ENCODE measurements around the gene TBP.
"Not testable (repeated sequence)": the region's sequence is repeated elsewhere in the genome, so short reads cannot be mapped to it uniquely, and the experiment has no call there.

TBP gene

DNA sequence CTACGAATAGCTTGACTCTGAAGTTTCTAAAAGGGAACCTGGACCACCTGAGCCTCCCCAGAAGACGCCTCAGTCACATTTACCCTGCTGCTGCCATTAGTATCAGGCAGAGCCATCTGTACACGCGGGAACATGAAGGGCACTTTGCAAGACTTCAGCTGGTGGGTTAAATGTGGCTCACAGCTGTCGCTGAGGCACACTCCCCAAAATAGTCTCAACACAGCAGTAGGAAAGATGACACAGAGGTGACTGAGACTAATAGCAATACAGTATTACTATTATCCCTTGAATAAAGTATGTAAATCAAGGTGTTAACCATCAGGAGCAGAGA is 30.0 kb upstream of the TBP start:
- Histone ChIP-seq H3K9ac (ENCODE audit: low read length) (no peak overlapping the region), H3K4me3 (ENCODE audit: low read length) (no peak overlapping the region), H3F3A (ENCODE audit: insufficient read depth, low read length) (no peaks in the 10 kb centered on the region), H3K9me2 (replicated peaks; ENCODE audit: insufficient read depth, low read length) (no peaks in the 10 kb centered on the region), H3K36me3 (replicated peaks; ENCODE audit: insufficient read depth, low read length) (no peaks in the 10 kb centered on the region), H3K27ac (ENCODE audit: low read length) (no peak overlapping the region), H3K4me1 (ENCODE audit: low read length) (no peaks in the 10 kb centered on the region), H2AFZ (ENCODE audit: low read length) (no peak overlapping the region), H3K9me3 (replicated peaks; ENCODE audit: insufficient read depth, low read length) (no peaks in the 10 kb centered on the region), H3K4me2 (ENCODE audit: low read depth, low read length) (no peak overlapping the region), H3K79me2 (ENCODE audit: low read length) (no peaks in the 10 kb centered on the region), H3K27me3 (replicated peaks; ENCODE audit: insufficient read depth, low read length) (no peaks in the 10 kb centered on the region), H4K20me1 (ENCODE audit: insufficient read depth, low read length) (no peaks in the 10 kb centered on the region)
- no peak for DNase-seq
- TF ChIP-seq, protein P1, sequence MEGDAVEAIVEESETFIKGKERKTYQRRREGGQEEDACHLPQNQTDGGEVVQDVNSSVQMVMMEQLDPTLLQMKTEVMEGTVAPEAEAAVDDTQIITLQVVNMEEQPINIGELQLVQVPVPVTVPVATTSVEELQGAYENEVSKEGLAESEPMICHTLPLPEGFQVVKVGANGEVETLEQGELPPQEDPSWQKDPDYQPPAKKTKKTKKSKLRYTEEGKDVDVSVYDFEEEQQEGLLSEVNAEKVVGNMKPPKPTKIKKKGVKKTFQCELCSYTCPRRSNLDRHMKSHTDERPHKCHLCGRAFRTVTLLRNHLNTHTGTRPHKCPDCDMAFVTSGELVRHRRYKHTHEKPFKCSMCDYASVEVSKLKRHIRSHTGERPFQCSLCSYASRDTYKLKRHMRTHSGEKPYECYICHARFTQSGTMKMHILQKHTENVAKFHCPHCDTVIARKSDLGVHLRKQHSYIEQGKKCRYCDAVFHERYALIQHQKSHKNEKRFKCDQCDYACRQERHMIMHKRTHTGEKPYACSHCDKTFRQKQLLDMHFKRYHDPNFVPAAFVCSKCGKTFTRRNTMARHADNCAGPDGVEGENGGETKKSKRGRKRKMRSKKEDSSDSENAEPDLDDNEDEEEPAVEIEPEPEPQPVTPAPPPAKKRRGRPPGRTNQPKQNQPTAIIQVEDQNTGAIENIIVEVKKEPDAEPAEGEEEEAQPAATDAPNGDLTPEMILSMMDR (IDR thresholded peaks at IDR 0.05; ENCODE audit: low read length), result no peak
- no peak for TF ChIP-seq EZH2phosphoT487 (IDR thresholded peaks at IDR 0.05; ENCODE audit: low read length)
- no peak for TF ChIP-seq EZH2 (optimal IDR thresholded peaks at IDR 0.05; ENCODE audit: low read depth, low read length)

DNA sequence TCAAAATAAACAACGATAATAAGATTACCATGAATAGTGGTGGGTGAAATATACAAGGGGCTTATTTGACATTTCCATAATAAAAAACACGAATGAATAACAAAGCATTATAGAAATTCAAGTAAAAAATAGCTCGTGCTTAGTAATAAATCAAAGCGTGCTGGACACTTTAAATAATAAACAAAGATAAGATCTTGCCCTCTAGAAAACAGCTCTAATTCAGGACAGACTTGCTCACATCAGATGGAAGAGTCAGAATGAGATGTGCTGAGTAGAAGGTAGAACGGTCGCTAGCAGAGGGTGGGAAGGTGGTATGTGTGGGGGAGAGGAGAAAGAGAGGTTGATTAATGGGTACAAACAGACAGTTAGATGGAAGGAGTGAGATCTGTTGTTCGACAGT is 28.4 kb upstream of the TBP start:
- Histone ChIP-seq H3K79me2 (ENCODE audit: low read length) (no peaks in the 10 kb centered on the region), H3K27me3 (replicated peaks; ENCODE audit: insufficient read depth, low read length) (no peaks in the 10 kb centered on the region), H3K4me3 (ENCODE audit: low read length) (no peak overlapping the region), H3K9me2 (replicated peaks; ENCODE audit: insufficient read depth, low read length) (no peaks in the 10 kb centered on the region), H3K9ac (ENCODE audit: low read length) (no peak overlapping the region), H3K36me3 (replicated peaks; ENCODE audit: insufficient read depth, low read length) (no peaks in the 10 kb centered on the region), H3K9me3 (replicated peaks; ENCODE audit: insufficient read depth, low read length) (no peaks in the 10 kb centered on the region), H3K4me1 (ENCODE audit: low read length) (no peaks in the 10 kb centered on the region), H4K20me1 (ENCODE audit: insufficient read depth, low read length) (no peaks in the 10 kb centered on the region), H3K4me2 (ENCODE audit: low read depth, low read length) (no peak overlapping the region), H2AFZ (ENCODE audit: low read length) (no peak overlapping the region), H3K27ac (ENCODE audit: low read length) (no peak overlapping the region), H3F3A (ENCODE audit: insufficient read depth, low read length) (no peaks in the 10 kb centered on the region)
- no peak for TF ChIP-seq EZH2 (optimal IDR thresholded peaks at IDR 0.05; ENCODE audit: low read depth, low read length)
- TF ChIP-seq, protein P1 (IDR thresholded peaks at IDR 0.05; ENCODE audit: low read length), result no peak
- TF ChIP-seq EZH2phosphoT487 (IDR thresholded peaks at IDR 0.05; ENCODE audit: low read length), result no peak
- DNase-seq, result no peak

DNA sequence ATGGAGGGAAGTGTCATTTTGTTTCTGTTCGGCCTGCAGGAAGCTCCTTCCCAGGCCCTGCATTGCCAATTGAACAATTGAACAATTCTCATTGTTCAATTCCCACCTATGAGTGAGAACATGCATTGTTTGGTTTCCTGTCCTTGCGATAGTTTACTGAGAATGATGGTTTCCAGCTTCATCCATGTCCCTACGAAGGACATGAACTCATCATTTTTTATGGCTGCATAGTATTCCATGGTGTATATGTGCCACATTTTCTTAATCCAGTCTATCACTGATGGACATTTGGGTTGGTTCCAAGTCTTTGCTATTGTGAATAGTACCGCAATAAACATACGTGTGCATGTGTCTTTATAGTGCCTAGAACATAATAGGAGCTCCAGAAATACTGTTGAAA is 26.2 kb upstream of the TBP start:
- not testable (repeated sequence) for H3K27me3 ChIP-seq (replicated peaks; ENCODE audit: insufficient read depth, low read length); H3K9me3 ChIP-seq (replicated peaks; ENCODE audit: insufficient read depth, low read length); H4K20me1 ChIP-seq (ENCODE audit: insufficient read depth, low read length); H3K9me2 ChIP-seq (replicated peaks; ENCODE audit: insufficient read depth, low read length); H3F3A ChIP-seq (ENCODE audit: insufficient read depth, low read length); H2AFZ ChIP-seq (ENCODE audit: low read length); H3K4me1 ChIP-seq (ENCODE audit: low read length); DNase-seq; H3K9ac ChIP-seq (ENCODE audit: low read length); H3K4me2 ChIP-seq (ENCODE audit: low read depth, low read length); H3K27ac ChIP-seq (ENCODE audit: low read length); H3K36me3 ChIP-seq (replicated peaks; ENCODE audit: insufficient read depth, low read length); H3K79me2 ChIP-seq (ENCODE audit: low read length); H3K4me3 ChIP-seq (ENCODE audit: low read length)

DNA sequence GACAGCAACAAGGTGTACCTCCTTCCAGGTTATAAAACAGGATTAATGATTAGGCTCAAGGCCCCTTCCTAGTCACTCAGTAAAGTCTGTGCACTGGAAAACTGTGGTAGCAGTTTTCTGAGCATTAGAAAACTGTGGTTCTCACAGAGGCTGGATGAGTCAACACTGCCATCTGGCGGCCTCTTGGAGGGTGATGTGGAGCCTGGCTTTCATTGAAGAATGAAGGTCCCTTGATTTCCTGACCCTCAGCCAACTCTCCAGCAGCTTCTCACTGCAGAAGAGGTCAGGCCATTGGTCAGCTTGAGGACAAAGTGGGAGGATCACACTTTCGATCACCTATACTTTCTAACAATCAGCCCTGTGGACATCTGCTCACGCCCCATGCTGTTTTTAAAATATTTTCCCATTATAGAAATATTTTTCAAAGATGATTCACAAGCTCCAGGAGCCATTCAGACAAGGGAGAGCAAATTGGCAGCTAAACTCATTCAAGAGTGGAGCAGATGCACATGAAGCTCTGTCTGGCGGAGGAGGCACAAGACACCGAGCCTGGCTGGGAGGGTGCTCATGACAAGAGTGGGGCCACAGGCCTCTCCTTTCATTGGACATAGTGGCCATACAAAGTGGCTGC is 24.2 kb upstream of the TBP start:
- Histone ChIP-seq H4K20me1 (ENCODE audit: insufficient read depth, low read length) (no peaks in the 10 kb centered on the region), H3K27me3 (replicated peaks; ENCODE audit: insufficient read depth, low read length) (no peaks in the 10 kb centered on the region), H3K4me3 (ENCODE audit: low read length) (no peak overlapping the region), H3K27ac (ENCODE audit: low read length) (no peak overlapping the region), H3K9me2 (replicated peaks; ENCODE audit: insufficient read depth, low read length) (no peaks in the 10 kb centered on the region), H3K36me3 (replicated peaks; ENCODE audit: insufficient read depth, low read length) (no peaks in the 10 kb centered on the region; the same call in 1 of the 2 replicates), H2AFZ (ENCODE audit: low read length) (no peak overlapping the region), H3K4me2 (ENCODE audit: low read depth, low read length) (no peak overlapping the region), H3K9me3 (replicated peaks; ENCODE audit: insufficient read depth, low read length) (no peaks in the 10 kb centered on the region), H3F3A (ENCODE audit: insufficient read depth, low read length) (no peaks in the 10 kb centered on the region), H3K4me1 (ENCODE audit: low read length) (no peaks in the 10 kb centered on the region), H3K9ac (ENCODE audit: low read length) (no peak overlapping the region), H3K79me2 (ENCODE audit: low read length) (no peaks in the 10 kb centered on the region)
- DNase-seq, result peak; percentile 36
- TF ChIP-seq EZH2phosphoT487 (IDR thresholded peaks at IDR 0.05; ENCODE audit: low read length), result no peak
- TF ChIP-seq, protein P1 (IDR thresholded peaks at IDR 0.05; ENCODE audit: low read length), result peak; percentile 62

Data from MM.1S (cell line).